UCSD-AML1 (cell line): Measurements from ENCODE around the gene PAX4.
A peak's percentile ranks its signal among the peaks of the same experiment; 100 is the strongest.

ENCODE experiments used
- DNase-seq: peaks from one replicate; lab custom pipeline; 2025; ENCODE audit not compliant: unreplicated experiment; lab: John Stamatoyannopoulos, UW

Gene PAX4

GRCh38 chr7:127629268-127629854, 11.4 kb upstream of the PAX4 start:
- DNase-seq: peak; percentile 26

GRCh38 chr7:127628445-127628844, 10.5 kb upstream of the PAX4 start:
- no peak for DNase-seq

GRCh38 chr7:127625331-127625730, 7.4 kb upstream of the PAX4 start:
- DNase-seq: no peak

GRCh38 chr7:127620406-127621233, 2.7 kb upstream of the PAX4 start:
- DNase-seq: peak; percentile 7

GRCh38 chr7:127619681-127620405, 1.9 kb upstream of the PAX4 start:
- no peak for DNase-seq

- DNase-seq: no peak
Observed at GRCh38 chr7:127618775-127619174, 833 bp upstream of the PAX4 start.

GRCh38 chr7:127616724-127617123, 1.2 kb downstream of the PAX4 start:
- no peak for DNase-seq

- DNase-seq: no peak
Observed at GRCh38 chr7:127612263-127612662, 5.7 kb downstream of the PAX4 start.

GRCh38 chr7:127609297-127609696, 8.6 kb downstream of the PAX4 start:
- no peak for DNase-seq

- DNase-seq: no peak
Observed at GRCh38 chr7:127608446-127608845, 9.5 kb downstream of the PAX4 start.

GRCh38 chr7:127600885-127601284, 17.1 kb downstream of the PAX4 start:
- DNase-seq: no peak

- no peak for DNase-seq
Observed at GRCh38 chr7:127598318-127598717, 19.6 kb downstream of the PAX4 start.

GRCh38 chr7:127595737-127596136, 22.2 kb downstream of the PAX4 start:
- no peak for DNase-seq

GRCh38 chr7:127594490-127594889, 23.5 kb downstream of the PAX4 start:
- peak; percentile 11 for DNase-seq

GRCh38 chr7:127592550-127592949, 25.4 kb downstream of the PAX4 start:
- DNase-seq: no peak

- DNase-seq: no peak
Observed at GRCh38 chr7:127591591-127591990, 26.4 kb downstream of the PAX4 start.

- no peak for DNase-seq
Observed at GRCh38 chr7:127591189-127591588, 26.8 kb downstream of the PAX4 start.

- DNase-seq: no peak
Observed at GRCh38 chr7:127589896-127590295, 28.0 kb downstream of the PAX4 start.

- DNase-seq: peak; percentile 19
Observed at GRCh38 chr7:127588697-127589482, 29.1 kb downstream of the PAX4 start.

GRCh38 chr7:127588019-127588696, 29.8 kb downstream of the PAX4 start, which contains the start of gene ARF5:
Gene ARF5 (plus strand): TSS chr7:127588411. CDS start chr7:127588499, 88 bp downstream.
- DNase-seq: peak; percentile 78

- no peak for DNase-seq
Observed at GRCh38 chr7:127587663-127588018, 30.3 kb downstream of the PAX4 start.
